GM12874 (cell line): ENCODE measurements around the gene GPR150.

Experiments
- TF ChIP-seq, protein P1 (sequence below): IDR thresholded peaks from 2 replicates; pipeline ENCODE4 v1.5.1; 2011; ENCODE audit warnings: low read depth, mild to moderate bottlenecking, control low read depth, low read length, moderate library complexity; ENCODE audit not compliant: insufficient read depth

GPR150 gene

DNA sequence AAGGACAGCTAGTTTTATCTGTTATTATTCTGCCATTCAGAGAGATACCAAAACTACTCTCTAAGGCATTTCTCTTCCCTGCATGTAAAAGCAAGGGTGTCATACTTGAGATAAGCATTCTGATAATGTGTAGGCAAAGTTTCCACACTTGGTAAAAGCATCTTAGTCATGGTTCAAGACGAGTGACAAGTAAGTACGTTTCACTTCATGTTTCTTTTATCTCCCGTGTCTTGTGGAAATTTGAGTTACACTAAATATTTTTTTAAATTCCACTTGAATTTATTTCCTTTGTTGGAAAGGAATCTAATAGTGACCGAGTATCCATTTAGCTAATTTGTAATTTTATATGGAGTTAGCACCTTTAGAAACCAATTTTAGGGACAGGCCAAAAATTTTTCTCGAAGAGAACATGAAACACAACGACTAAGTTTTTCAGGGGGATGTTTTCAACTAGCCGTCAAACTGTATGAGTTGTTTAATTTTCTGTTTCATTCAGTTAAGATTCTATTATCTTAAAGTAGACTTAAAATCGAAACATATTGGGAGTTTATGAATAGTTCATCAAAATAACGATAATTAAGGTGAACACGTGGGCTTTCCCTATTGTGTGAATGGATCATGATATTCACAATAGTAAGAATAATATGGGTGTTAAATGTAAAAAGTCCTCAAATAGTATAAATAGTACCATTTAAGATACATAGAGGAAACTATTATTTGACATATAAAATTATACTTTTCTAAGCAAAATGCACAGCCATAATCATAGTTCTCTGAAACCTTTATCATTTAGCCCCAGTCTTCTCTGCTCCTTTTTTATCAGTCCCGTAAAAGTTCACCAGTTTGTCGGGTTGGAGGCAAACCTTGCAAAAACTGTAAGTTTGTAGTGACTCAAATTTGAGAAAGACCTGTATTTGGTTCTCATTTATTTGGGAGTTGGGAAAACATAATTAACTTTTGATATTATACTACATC is 28.3 kb downstream of the GPR150 start:
- TF ChIP-seq, protein P1, sequence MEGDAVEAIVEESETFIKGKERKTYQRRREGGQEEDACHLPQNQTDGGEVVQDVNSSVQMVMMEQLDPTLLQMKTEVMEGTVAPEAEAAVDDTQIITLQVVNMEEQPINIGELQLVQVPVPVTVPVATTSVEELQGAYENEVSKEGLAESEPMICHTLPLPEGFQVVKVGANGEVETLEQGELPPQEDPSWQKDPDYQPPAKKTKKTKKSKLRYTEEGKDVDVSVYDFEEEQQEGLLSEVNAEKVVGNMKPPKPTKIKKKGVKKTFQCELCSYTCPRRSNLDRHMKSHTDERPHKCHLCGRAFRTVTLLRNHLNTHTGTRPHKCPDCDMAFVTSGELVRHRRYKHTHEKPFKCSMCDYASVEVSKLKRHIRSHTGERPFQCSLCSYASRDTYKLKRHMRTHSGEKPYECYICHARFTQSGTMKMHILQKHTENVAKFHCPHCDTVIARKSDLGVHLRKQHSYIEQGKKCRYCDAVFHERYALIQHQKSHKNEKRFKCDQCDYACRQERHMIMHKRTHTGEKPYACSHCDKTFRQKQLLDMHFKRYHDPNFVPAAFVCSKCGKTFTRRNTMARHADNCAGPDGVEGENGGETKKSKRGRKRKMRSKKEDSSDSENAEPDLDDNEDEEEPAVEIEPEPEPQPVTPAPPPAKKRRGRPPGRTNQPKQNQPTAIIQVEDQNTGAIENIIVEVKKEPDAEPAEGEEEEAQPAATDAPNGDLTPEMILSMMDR, result no peak

DNA sequence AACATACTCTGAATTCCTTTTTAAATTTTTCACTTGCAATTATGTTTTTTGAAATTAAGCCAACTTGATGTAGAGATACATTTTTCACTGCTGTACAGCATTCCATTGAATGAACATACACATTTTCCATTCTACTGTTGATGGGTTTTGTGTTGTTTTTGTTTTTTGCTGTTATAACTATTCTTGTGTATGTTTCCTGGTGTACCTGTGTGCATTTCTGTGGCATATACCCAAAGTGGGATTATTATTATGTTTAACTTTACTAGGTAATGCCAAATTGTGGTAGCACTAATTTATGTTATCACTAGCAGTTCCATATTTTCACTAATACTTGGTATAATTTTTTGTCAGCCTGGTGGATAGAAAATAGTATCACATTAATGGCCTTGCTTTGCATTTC is 29.4 kb downstream of the GPR150 start:
- TF ChIP-seq, protein P1, result no peak

DNA sequence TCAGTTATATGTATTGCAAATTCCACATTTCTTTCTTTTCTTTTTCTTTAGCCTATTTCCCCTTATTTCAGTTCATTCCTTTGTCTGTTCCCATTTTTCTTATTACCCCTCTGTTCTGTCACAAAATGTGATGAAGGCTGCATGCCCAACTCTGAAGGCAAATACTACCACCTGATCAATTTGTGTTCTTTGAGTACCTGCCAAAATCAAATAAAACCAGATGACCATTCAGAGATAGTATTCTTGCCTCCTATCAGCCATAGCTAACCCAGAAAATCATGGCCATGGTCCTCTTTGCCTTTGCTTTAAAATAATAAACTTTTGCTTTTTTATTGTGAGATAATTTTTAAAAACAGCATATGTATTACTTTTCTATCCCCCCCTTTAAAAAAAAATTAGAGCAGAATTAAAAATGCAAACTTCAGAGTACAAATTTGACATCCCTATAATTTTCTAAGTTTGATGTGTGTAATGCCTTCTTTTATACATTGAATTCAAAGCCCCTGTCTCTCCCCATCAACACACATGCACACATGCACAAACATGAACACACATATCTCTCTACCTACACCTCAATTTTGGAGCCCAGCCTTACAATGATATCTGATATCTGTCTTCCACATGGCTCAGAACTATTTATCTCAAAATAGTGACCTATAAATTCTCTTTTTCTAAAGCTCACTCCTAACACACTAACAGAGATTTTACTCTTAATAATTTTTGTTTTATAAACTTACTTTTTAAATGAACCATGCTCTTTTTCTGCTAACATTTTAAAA is 30.1 kb downstream of the GPR150 start:
- TF ChIP-seq, protein P1, result no peak

DNA sequence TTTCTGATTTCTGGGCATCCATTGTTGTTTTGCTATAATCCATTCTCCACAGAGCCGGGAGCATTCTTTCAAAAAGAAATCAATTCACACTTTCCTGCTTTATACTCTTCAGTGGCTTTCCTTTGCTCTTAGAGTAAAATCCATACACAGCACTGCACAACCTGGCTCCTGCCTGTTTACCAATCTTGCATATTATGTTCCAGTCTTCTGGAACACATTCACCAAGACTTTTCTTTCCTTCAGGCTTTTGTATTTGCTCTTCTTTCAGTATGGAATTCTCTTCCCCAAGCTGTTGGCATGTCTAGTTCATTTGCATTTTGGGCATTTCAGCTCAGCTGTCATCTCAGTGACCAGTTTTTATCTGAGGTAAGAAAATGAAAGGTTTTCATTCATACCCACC is 33.0 kb downstream of the GPR150 start:
- TF ChIP-seq, protein P1, result no peak

DNA sequence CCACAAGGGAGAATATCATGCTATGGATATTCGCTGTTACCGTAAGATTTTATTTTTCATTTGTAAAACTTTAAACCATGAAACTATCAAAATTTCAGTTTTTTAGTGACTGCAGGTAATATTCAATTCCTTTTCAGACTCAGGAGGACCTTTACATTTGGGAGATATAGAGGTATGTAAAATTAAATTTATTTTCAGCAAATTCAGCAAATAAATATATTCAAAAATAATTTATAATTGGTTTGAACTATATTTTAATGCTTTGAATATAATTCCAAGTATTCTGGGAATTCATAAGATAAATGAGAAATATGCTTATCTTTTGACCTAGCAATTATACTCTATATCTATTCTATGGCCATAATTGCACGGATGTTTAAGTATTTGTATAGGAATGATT is 34.3 kb downstream of the GPR150 start:
- TF ChIP-seq, protein P1, result no peak

DNA sequence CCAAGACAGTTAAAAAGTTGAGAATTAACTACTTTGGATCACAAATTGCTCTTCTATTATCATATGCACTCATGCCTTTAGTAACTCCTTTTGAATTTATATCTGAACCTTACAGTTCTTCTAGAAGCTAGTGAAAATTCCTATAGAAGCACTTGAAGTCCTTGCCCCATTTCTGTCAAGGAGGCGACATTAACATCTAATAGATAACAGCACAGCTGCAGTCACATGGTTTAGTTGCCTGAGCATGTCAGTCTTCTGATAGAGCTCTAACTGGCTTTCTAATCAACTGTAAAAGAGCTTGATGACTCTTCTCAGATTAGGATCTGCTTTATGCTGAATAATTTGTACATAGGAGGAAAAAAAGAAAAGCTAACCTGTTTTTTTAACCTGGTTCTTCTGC is 35.7 kb downstream of the GPR150 start:
- TF ChIP-seq, protein P1, result no peak

DNA sequence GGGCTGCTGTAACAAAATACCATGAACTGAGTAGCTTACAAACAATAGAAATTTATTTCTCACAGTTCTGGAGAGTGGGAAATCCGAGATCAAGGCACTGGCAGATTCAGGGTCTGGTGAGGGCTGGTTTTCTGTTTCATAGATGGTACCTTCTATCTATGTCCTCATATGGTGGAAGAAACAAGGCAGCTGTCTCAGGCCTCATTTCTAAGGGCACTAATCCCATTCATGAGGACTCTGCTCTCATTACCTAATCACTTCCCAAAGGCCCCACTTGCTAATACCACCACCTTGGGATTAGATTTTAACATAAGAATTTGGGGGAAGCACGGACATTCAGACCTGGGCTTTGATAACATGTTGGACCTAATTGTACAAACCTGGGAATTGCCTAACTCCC is 40.2 kb downstream of the GPR150 start:
- TF ChIP-seq, protein P1, result no peak
